ENCODE data around the gene CLIC5. TPM values are rescaled to one million over a fixed set of nuclear protein-coding genes. Genes with fewer than 3 reads are reported as not detected.

The CLIC5 gene
- polyA plus RNA-seq, 3 donors: not detected

GRCh38 chr6:45965007-45965406 lies 50.7 kb downstream of the CLIC5 start:
- Histone ChIP-seq H3K79me2 (ENCODE audit: insufficient read depth, low read length) (no peaks in the 10 kb centered on the region), H3K36me3 (replicated peaks in 1 of 2; ENCODE audit: control insufficient read depth in 1 of 2, insufficient read depth in 2 of 2, low read length in 2 of 2) (no peaks in the 10 kb centered on the region), H3K27me3 (ENCODE audit: control insufficient read depth in 2 of 2, insufficient read depth in 2 of 2, low read length in 2 of 2) (no peaks in the 10 kb centered on the region), H4K20me1 (ENCODE audit: insufficient read depth, low read length) (no peaks in the 10 kb centered on the region), H3K4me3 (replicated peaks in 1 of 3; ENCODE audit: low read depth in 2 of 3, low read length in 3 of 3) (no peak overlapping the region), H2AFZ (ENCODE audit: insufficient read depth, low read depth, low read length, poor library complexity, severe bottlenecking) (no peak overlapping the region), H3K9ac (ENCODE audit: insufficient read depth, low read length, poor library complexity, severe bottlenecking) (no peak overlapping the region), H3K4me1 (ENCODE audit: control insufficient read depth in 1 of 2, insufficient read depth in 2 of 2, low read length in 2 of 2) (peaks cover 3 to 4% of the 10 kb centered on the region in 2 donors), H3K27ac (ENCODE audit: low read depth in 1 of 2, low read length in 2 of 2) (no peak overlapping the region), H3K9me3 (replicated peaks in 1 of 2; ENCODE audit: control insufficient read depth in 1 of 2, insufficient read depth in 1 of 2, low read length in 2 of 2) (no peaks in the 10 kb centered on the region), H3K4me2 (replicated peaks; ENCODE audit: extremely low read depth, low read length, poor library complexity, severe bottlenecking) (no peak overlapping the region)
- H3K27ac Mint-ChIP-seq: no peak overlapping the region
- DNase-seq: no peak
- no peaks in the 10 kb centered on the region for H3K36me3 Mint-ChIP-seq
- peaks cover 0 to 4% (median 2%) of the 10 kb centered on the region in 3 donors for H3K27me3 Mint-ChIP-seq (ENCODE audit: low read depth in 3 of 3)
- WGBS (ENCODE audit: insufficient coverage): no CpG with 5 or more reads among the region's 1 CpG
- H3K9me3 Mint-ChIP-seq: peaks cover 2 to 9% (median 5%) of the 10 kb centered on the region in 7 donors
- peaks cover 3% of the 10 kb centered on the region for H3K4me1 Mint-ChIP-seq
- no peak overlapping the region for H3K4me3 Mint-ChIP-seq
- TF ChIP-seq, protein P1, sequence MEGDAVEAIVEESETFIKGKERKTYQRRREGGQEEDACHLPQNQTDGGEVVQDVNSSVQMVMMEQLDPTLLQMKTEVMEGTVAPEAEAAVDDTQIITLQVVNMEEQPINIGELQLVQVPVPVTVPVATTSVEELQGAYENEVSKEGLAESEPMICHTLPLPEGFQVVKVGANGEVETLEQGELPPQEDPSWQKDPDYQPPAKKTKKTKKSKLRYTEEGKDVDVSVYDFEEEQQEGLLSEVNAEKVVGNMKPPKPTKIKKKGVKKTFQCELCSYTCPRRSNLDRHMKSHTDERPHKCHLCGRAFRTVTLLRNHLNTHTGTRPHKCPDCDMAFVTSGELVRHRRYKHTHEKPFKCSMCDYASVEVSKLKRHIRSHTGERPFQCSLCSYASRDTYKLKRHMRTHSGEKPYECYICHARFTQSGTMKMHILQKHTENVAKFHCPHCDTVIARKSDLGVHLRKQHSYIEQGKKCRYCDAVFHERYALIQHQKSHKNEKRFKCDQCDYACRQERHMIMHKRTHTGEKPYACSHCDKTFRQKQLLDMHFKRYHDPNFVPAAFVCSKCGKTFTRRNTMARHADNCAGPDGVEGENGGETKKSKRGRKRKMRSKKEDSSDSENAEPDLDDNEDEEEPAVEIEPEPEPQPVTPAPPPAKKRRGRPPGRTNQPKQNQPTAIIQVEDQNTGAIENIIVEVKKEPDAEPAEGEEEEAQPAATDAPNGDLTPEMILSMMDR (IDR thresholded peaks at IDR 0.05): no peak
- intact Hi-C loops (cut with micrococcal nuclease): no loop called here

DNA sequence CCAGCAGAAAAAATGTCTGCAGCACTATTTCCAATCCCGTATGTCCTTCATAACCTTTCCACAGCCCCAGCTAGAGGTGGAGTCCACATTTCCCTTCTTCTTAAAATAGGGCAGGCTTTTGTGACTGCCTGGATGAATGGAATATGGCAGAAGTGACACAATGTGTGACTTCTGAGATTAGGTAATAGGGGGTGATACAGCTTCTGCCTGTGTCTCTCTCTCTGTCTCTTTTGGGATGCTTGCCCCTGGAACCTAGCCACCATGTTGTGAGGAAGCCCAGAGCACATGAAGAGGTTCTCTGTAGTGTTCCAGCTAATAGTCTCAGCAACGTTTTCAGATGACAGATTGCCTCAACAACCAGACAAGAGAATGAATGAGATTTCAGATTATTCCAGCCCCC lies 51.4 kb downstream of the CLIC5 start:
- intact Hi-C loops (cut with micrococcal nuclease): no loop called here
- Histone ChIP-seq H3K79me2 (ENCODE audit: insufficient read depth, low read length) (no peaks in the 10 kb centered on the region), H3K36me3 (replicated peaks in 1 of 2; ENCODE audit: control insufficient read depth in 1 of 2, insufficient read depth in 2 of 2, low read length in 2 of 2) (no peaks in the 10 kb centered on the region), H2AFZ (ENCODE audit: insufficient read depth, low read depth, low read length, poor library complexity, severe bottlenecking) (no peak overlapping the region), H3K27ac (ENCODE audit: low read depth in 1 of 2, low read length in 2 of 2) (no peak overlapping the region), H3K4me1 (ENCODE audit: control insufficient read depth in 1 of 2, insufficient read depth in 2 of 2, low read length in 2 of 2) (no peaks in the 10 kb centered on the region), H3K4me3 (replicated peaks in 1 of 3; ENCODE audit: low read depth in 2 of 3, low read length in 3 of 3) (no peak overlapping the region), H3K9me3 (replicated peaks in 1 of 2; ENCODE audit: control insufficient read depth in 1 of 2, insufficient read depth in 1 of 2, low read length in 2 of 2) (no peaks in the 10 kb centered on the region), H4K20me1 (ENCODE audit: insufficient read depth, low read length) (no peaks in the 10 kb centered on the region), H3K9ac (ENCODE audit: insufficient read depth, low read length, poor library complexity, severe bottlenecking) (no peak overlapping the region), H3K27me3 (ENCODE audit: control insufficient read depth in 2 of 2, insufficient read depth in 2 of 2, low read length in 2 of 2) (no peaks in the 10 kb centered on the region), H3K4me2 (replicated peaks; ENCODE audit: extremely low read depth, low read length, poor library complexity, severe bottlenecking) (no peak overlapping the region)
- Mint-ChIP-seq H3K4me3 (no peak overlapping the region), H3K9me3 (peaks cover 2 to 9% (median 5%) of the 10 kb centered on the region in 7 donors), H3K27me3 (ENCODE audit: low read depth in 3 of 3) (peaks cover 1 to 3% (median 2%) of the 10 kb centered on the region in 3 donors), H3K4me1 (no peaks in the 10 kb centered on the region), H3K36me3 (no peaks in the 10 kb centered on the region), H3K27ac (no peak overlapping the region)
- WGBS (ENCODE audit: insufficient coverage): no CpG with 5 or more reads among the region's 2 CpGs
- DNase-seq: no peak
- TF ChIP-seq, protein P1 (IDR thresholded peaks at IDR 0.05): no peak

Data from CD14-positive monocyte (primary cell).